Uterus (tissue), 4 donors: ENCODE results near the gene CTSO. TPM values are rescaled to one million over a fixed set of nuclear protein-coding genes. Genes with fewer than 3 reads are reported as not detected.

Experiments
- DNase-seq, 2 donors: peaks; one replicate each; pipeline ENCODE4 v3.0.0-alpha.2; 2019 to 2020
- H3K27ac ChIP-seq, 2 donors: fragments of 200-600 bp; sonication (generic); 1 replicate in 1 of 2; 2 replicates in 1 of 2; pipeline ENCODE4 v1.5.1; 2016 to 2018
- H3K27me3 ChIP-seq, 2 donors: fragments of 200-600 bp; sonication (generic); one replicate each; pipeline ENCODE4 v1.5.1; 2018 to 2019; ENCODE audit warnings: control low read depth in 1 of 2
- H3K36me3 ChIP-seq, 2 donors: fragments of 200-600 bp; sonication (generic); one replicate each; pipeline ENCODE4 v1.5.1; 2019; ENCODE audit warnings: control low read depth in 1 of 2
- H3K4me1 ChIP-seq, 2 donors: fragments of 200-600 bp; sonication (generic); one replicate each; pipeline ENCODE4 v1.5.1; 2018 to 2019; ENCODE audit warnings: control low read depth in 1 of 2
- H3K4me3 ChIP-seq, 2 donors: fragments of 200-600 bp; sonication (generic); 1 replicate in 1 of 2; 2 replicates in 1 of 2; pipeline ENCODE4 v1.5.1; 2018 to 2019; ENCODE audit warnings: mild to moderate bottlenecking in 1 of 2
- H3K9me3 ChIP-seq, 2 donors: fragments of 200-600 bp; sonication (generic); one replicate each; pipeline ENCODE4 v1.5.1; 2019; ENCODE audit warnings: control low read depth in 1 of 2
- POLR2A ChIP-seq, 2 donors: fragments of 450-650 bp; IDR thresholded peaks; one replicate each; pipeline ENCODE4 v1.6.1; 2016; ENCODE audit warnings: antibody characterized with exemption in 2 of 2, mild to moderate bottlenecking in 1 of 2, moderate library complexity in 1 of 2
- intact Hi-C: fragments of 100-400 bp; cut with DNase I; formaldehyde crosslinking; loops from one replicate; pipeline ENCODE4 v1.15.1; 2023; ENCODE audit warnings: low total_unique reads
- total RNA-seq, 4 donors: library from RNA; depleted of rRNA in 3 of 4; stranded (reverse); fragments of >200 nt in 3 of 4; gene quantifications; one replicate each; pipeline versions ENCODE4 v1.1.0 to v1.2.4, GENCODE V29; 2014 to 2023
- TF ChIP-seq, protein P1 (sequence below), 4 experiments: fragments of 200-600 bp in 2 of 4; fragments of 450-650 bp in 2 of 4; sonication (generic) in 2 of 4; IDR thresholded peaks; one replicate each; pipeline ENCODE4 v1.5.1; 2016 to 2019; ENCODE audit warnings: antibody characterized with exemption in 4 of 4, mild to moderate bottlenecking in 2 of 4, moderate library complexity in 1 of 4
- donor health status: DM: yes; HTN: yes; CAD: no.

Gene CTSO
- total RNA-seq, 4 donors from 2014 or later: 22.0 to 77.8 (median 28.6) TPM

GRCh38 chr4:155885666-155886065, 68.0 kb downstream of the CTSO start:
- intact Hi-C loops: no loop called here
- TF ChIP-seq, protein P1, sequence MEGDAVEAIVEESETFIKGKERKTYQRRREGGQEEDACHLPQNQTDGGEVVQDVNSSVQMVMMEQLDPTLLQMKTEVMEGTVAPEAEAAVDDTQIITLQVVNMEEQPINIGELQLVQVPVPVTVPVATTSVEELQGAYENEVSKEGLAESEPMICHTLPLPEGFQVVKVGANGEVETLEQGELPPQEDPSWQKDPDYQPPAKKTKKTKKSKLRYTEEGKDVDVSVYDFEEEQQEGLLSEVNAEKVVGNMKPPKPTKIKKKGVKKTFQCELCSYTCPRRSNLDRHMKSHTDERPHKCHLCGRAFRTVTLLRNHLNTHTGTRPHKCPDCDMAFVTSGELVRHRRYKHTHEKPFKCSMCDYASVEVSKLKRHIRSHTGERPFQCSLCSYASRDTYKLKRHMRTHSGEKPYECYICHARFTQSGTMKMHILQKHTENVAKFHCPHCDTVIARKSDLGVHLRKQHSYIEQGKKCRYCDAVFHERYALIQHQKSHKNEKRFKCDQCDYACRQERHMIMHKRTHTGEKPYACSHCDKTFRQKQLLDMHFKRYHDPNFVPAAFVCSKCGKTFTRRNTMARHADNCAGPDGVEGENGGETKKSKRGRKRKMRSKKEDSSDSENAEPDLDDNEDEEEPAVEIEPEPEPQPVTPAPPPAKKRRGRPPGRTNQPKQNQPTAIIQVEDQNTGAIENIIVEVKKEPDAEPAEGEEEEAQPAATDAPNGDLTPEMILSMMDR (IDR thresholded peaks at IDR 0.05): no peak
- no peak for TF ChIP-seq POLR2A (IDR thresholded peaks at IDR 0.05)

GRCh38 chr4:155883895-155884294, 69.8 kb downstream of the CTSO start:
- Histone ChIP-seq H3K27me3 (no peaks in the 10 kb centered on the region), H3K9me3 (no peaks in the 10 kb centered on the region)
- TF ChIP-seq POLR2A (IDR thresholded peaks at IDR 0.05): no peak
- TF ChIP-seq, protein P1 (IDR thresholded peaks at IDR 0.05): no peak

More at GRCh38 chr4:155885666-155886065, 68.0 kb downstream of the CTSO start:
- Histone ChIP-seq H3K27me3 (no peaks in the 10 kb centered on the region), H3K27ac (no peak overlapping the region), H3K36me3 (no peaks in the 10 kb centered on the region), H3K9me3 (no peaks in the 10 kb centered on the region), H3K4me3 (no peak overlapping the region), H3K4me1 (no peaks in the 10 kb centered on the region)
- no peak for DNase-seq

DNA sequence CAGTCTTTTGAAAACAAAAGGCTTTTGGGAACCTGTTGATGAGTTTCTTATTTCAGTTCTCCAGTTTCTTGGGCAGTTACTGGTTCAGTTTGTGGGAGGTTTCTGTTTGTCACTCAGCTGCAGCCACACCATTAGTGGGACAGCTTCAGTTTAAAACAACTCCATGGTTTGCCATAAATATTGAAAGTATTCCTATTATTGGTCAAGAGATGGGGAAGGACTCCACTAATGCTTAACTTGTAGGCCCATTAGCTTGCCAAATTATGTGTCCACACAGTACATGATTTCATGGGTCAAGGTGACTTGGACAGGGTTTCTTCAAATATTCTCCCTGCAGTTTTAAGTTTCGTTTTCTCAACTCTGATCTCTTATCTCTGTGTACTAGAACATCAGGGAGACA, 72.1 kb downstream of the CTSO start:
- no peak overlapping the region for H3K4me3 ChIP-seq
- H3K27ac ChIP-seq: no peak overlapping the region
- H3K36me3 ChIP-seq: no peaks in the 10 kb centered on the region
- no peak for DNase-seq
- TF ChIP-seq, protein P1 (IDR thresholded peaks at IDR 0.05): no peak
- TF ChIP-seq POLR2A (IDR thresholded peaks at IDR 0.05): no peak
- no peaks in the 10 kb centered on the region for H3K27me3 ChIP-seq
- no peaks in the 10 kb centered on the region for H3K4me1 ChIP-seq
- intact Hi-C loops: no loop called here
- H3K9me3 ChIP-seq: no peaks in the 10 kb centered on the region

More at GRCh38 chr4:155883895-155884294, 69.8 kb downstream of the CTSO start:
- intact Hi-C loops: no loop called here
- Histone ChIP-seq H3K4me1 (no peaks in the 10 kb centered on the region), H3K4me3 (no peak overlapping the region), H3K36me3 (no peaks in the 10 kb centered on the region), H3K27ac (no peak overlapping the region)
- no peak for DNase-seq

DNA sequence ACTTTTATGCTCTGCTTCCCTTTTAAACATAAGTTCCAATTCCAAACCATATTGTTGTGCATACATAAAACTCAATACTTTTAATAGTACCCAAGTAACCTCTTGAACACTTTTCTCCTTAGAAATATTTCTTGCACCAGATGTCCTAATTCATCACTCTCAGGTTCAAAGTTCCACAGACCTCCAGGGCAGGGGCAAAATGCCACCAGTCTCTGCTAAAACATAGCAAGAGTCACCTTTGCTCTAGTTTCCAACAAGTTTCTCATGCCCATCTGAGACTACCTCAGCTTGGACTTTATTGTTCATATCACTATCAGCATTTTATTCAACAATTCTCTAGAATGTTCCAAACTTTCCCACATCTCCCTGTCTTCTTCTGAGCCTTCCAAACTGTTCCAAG, 73.9 kb downstream of the CTSO start:
- TF ChIP-seq, protein P1 (IDR thresholded peaks at IDR 0.05): no peak
- no peak for TF ChIP-seq POLR2A (IDR thresholded peaks at IDR 0.05)
- Histone ChIP-seq H3K4me1 (no peaks in the 10 kb centered on the region), H3K36me3 (no peaks in the 10 kb centered on the region), H3K27me3 (no peaks in the 10 kb centered on the region), H3K9me3 (no peaks in the 10 kb centered on the region), H3K4me3 (no peak overlapping the region), H3K27ac (no peak overlapping the region)
- intact Hi-C loops: no loop called here
- DNase-seq: no peak

DNA sequence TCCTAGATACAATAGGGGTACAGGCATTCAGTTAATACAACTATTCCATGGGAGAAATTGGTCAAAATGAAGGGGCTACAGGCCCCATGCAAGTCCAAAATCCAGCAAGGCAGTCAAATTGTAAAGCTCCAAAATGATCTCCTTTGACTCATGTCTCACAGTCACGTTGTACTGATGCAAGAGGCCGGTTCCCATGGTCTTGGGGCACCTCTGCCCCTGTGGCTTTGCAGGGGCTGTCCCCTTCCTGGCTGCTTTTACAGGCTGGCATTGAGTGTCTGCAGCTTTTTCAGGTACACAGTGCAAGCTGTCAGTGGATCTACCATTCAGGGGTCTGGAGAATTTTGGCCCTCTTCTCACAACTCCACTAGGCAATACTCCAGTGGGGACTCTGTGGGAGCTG, 75.1 kb downstream of the CTSO start:
- TF ChIP-seq POLR2A (IDR thresholded peaks at IDR 0.05): no peak
- TF ChIP-seq, protein P1 (IDR thresholded peaks at IDR 0.05): no peak
- DNase-seq: no peak
- H3K27ac ChIP-seq: no peak overlapping the region
- H3K4me3 ChIP-seq: no peak overlapping the region
- no peaks in the 10 kb centered on the region for H3K36me3 ChIP-seq
- H3K9me3 ChIP-seq: no peaks in the 10 kb centered on the region
- intact Hi-C loops: no loop called here
- no peaks in the 10 kb centered on the region for H3K27me3 ChIP-seq
- H3K4me1 ChIP-seq: no peaks in the 10 kb centered on the region
